ENCODE results near the gene DCHS1.

Gene DCHS1

GRCh38 chr11:6578134-6578533 lies 77.5 kb downstream of the DCHS1 start:
- ATAC-seq: no peak
- TF ChIP-seq, protein P1, sequence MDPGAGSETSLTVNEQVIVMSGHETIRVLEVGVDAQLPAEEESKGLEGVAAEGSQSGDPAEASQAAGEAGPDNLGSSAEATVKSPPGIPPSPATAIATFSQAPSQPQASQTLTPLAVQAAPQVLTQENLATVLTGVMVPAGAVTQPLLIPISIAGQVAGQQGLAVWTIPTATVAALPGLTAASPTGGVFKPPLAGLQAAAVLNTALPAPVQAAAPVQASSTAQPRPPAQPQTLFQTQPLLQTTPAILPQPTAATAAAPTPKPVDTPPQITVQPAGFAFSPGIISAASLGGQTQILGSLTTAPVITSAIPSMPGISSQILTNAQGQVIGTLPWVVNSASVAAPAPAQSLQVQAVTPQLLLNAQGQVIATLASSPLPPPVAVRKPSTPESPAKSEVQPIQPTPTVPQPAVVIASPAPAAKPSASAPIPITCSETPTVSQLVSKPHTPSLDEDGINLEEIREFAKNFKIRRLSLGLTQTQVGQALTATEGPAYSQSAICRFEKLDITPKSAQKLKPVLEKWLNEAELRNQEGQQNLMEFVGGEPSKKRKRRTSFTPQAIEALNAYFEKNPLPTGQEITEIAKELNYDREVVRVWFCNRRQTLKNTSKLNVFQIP (CRISPR knock-in tag; IDR thresholded peaks at IDR 0.05; ENCODE audit: borderline replicate concordance, low read depth): no peak
- TF ChIP-seq ISL1 (CRISPR knock-in tag; IDR thresholded peaks at IDR 0.05): no peak
- TF ChIP-seq ZFP3 (CRISPR knock-in tag; IDR thresholded peaks at IDR 0.05): no peak
- TF ChIP-seq SNAI2 (CRISPR knock-in tag; IDR thresholded peaks at IDR 0.05): no peak
- TF ChIP-seq CSDC2 (CRISPR knock-in tag; IDR thresholded peaks at IDR 0.05): no peak
- TF ChIP-seq, protein P2, sequence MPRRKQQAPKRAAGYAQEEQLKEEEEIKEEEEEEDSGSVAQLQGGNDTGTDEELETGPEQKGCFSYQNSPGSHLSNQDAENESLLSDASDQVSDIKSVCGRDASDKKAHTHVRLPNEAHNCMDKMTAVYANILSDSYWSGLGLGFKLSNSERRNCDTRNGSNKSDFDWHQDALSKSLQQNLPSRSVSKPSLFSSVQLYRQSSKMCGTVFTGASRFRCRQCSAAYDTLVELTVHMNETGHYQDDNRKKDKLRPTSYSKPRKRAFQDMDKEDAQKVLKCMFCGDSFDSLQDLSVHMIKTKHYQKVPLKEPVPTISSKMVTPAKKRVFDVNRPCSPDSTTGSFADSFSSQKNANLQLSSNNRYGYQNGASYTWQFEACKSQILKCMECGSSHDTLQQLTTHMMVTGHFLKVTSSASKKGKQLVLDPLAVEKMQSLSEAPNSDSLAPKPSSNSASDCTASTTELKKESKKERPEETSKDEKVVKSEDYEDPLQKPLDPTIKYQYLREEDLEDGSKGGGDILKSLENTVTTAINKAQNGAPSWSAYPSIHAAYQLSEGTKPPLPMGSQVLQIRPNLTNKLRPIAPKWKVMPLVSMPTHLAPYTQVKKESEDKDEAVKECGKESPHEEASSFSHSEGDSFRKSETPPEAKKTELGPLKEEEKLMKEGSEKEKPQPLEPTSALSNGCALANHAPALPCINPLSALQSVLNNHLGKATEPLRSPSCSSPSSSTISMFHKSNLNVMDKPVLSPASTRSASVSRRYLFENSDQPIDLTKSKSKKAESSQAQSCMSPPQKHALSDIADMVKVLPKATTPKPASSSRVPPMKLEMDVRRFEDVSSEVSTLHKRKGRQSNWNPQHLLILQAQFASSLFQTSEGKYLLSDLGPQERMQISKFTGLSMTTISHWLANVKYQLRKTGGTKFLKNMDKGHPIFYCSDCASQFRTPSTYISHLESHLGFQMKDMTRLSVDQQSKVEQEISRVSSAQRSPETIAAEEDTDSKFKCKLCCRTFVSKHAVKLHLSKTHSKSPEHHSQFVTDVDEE (CRISPR knock-in tag; IDR thresholded peaks at IDR 0.05): no peak

DNA sequence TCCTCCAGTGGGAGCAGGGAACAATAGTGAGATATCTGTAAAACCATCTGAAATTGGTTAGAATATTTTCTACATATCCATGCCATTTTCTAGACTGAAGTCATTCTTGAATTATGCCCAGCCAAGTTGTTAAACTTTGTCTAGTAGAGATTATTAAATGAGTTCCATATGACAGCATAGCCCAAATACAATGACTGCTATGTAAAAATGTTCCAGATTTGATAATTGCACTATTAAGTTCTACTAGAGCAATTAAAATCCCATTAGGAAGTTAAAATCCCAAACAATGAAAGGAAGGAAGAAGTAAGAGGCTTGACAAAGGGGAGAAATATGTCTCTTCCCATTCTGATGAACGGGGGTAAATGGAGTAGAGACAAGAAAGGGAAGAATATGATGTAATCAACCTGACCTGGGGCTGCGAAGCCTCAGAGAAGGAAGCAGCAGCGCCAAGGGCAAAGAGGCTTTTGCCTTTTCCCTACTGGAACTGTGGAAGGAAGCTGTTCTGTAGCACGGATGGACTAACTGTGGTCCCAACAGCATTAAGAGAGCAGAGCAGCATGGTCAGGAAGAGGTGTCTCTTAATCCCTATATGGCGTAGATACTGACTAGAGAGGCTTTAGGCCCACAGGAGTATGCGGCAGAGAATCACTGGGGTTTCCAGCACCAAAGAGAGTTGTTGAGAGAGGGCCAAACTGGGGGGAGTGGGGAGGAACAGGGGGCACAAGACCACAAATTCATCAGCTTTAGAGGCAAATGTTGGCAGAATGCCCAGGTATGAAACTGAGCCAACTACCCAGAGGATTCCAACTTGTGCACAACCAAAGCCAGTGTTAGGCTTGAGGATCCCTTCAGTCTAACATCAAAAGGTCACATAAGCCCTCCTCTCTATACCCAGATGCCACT lies 78.9 kb downstream of the DCHS1 start:
- peak; percentile 81 for ATAC-seq
- TF ChIP-seq CSRNP3 (CRISPR knock-in tag; IDR thresholded peaks at IDR 0.05): no peak; the same call in 1 of the 2 replicates
- TF ChIP-seq ZC3H10 (CRISPR knock-in tag; IDR thresholded peaks at IDR 0.05): 0 out of 2 replicates have a peak, but pooled peaks have one; percentile 44
- peak; percentile 58; the same call in 1 of the 2 replicates for TF ChIP-seq TCF4 (CRISPR knock-in tag; IDR thresholded peaks at IDR 0.05; ENCODE audit: borderline replicate concordance)
- no peak; the same call in 1 of the 2 replicates for TF ChIP-seq ZFP3 (CRISPR knock-in tag; IDR thresholded peaks at IDR 0.05)
- TF ChIP-seq ZNF8 (CRISPR knock-in tag; IDR thresholded peaks at IDR 0.05): no peak
- TF ChIP-seq SNAI2 (CRISPR knock-in tag; IDR thresholded peaks at IDR 0.05): no peak
- TF ChIP-seq PATZ1 (CRISPR knock-in tag; IDR thresholded peaks at IDR 0.05; ENCODE audit: borderline replicate concordance): peak; percentile 92; the same call in 1 of the 2 replicates
- no peak for TF ChIP-seq ZNF70 (CRISPR knock-in tag; IDR thresholded peaks at IDR 0.05)
- no peak for TF ChIP-seq ZNF565 (CRISPR knock-in tag; conservative IDR thresholded peaks at IDR 0.05; ENCODE audit: low read depth)
- no peak for TF ChIP-seq TOX (CRISPR knock-in tag; IDR thresholded peaks at IDR 0.05; ENCODE audit: borderline replicate concordance)
- no peak for TF ChIP-seq PPARA (CRISPR knock-in tag; IDR thresholded peaks at IDR 0.05; ENCODE audit: borderline replicate concordance)
- TF ChIP-seq ISL1 (CRISPR knock-in tag; IDR thresholded peaks at IDR 0.05): peak; percentile 97
- TF ChIP-seq ARNTL (CRISPR knock-in tag; IDR thresholded peaks at IDR 0.05; ENCODE audit: borderline replicate concordance, low read depth): no peak
- no peak for TF ChIP-seq CSDC2 (CRISPR knock-in tag; IDR thresholded peaks at IDR 0.05)
- TF ChIP-seq, protein P2 (CRISPR knock-in tag; IDR thresholded peaks at IDR 0.05): no peak
- TF ChIP-seq ZFP30 (CRISPR knock-in tag; IDR thresholded peaks at IDR 0.05): no peak
- no peak for TF ChIP-seq OSR1 (CRISPR knock-in tag; IDR thresholded peaks at IDR 0.05)
- TF ChIP-seq BACH2 (CRISPR knock-in tag; IDR thresholded peaks at IDR 0.05; ENCODE audit: borderline replicate concordance): no peak
- TF ChIP-seq, protein P1 (CRISPR knock-in tag; IDR thresholded peaks at IDR 0.05; ENCODE audit: borderline replicate concordance, low read depth): no peak
- TF ChIP-seq ESRRG (CRISPR knock-in tag; IDR thresholded peaks at IDR 0.05): no peak
- no peak for TF ChIP-seq RARB (CRISPR knock-in tag; IDR thresholded peaks at IDR 0.05)
- TF ChIP-seq, protein P3, sequence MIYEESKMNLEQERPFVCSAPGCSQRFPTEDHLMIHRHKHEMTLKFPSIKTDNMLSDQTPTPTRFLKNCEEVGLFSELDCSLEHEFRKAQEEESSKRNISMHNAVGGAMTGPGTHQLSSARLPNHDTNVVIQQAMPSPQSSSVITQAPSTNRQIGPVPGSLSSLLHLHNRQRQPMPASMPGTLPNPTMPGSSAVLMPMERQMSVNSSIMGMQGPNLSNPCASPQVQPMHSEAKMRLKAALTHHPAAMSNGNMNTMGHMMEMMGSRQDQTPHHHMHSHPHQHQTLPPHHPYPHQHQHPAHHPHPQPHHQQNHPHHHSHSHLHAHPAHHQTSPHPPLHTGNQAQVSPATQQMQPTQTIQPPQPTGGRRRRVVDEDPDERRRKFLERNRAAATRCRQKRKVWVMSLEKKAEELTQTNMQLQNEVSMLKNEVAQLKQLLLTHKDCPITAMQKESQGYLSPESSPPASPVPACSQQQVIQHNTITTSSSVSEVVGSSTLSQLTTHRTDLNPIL (CRISPR knock-in tag; IDR thresholded peaks at IDR 0.05; ENCODE audit: low read depth): peak; percentile 75
- TF ChIP-seq GLIS3 (CRISPR knock-in tag; IDR thresholded peaks at IDR 0.05): no peak

All from SK-N-SH treated with all-trans-retinoic acid at 6 μM for 48 hours (cell line).